Mammary microvascular endothelial cell (primary cell): ENCODE measurements around the gene ADAMTSL2. TPM values are rescaled to one million over a fixed set of nuclear protein-coding genes. Genes with fewer than 3 reads are reported as not detected.

ENCODE experiments used
- total RNA-seq: library from RNA; depleted of rRNA; stranded (reverse); fragments of >200 nt; gene quantifications from 2 replicates; pipeline ENCODE4 v1.2.3, GENCODE V29; 2015

ADAMTSL2 gene
- total RNA-seq, result not detected in 2 replicates

GRCh38 chr9:133534346-133535291 is at the start of gene ADAMTSL2:
ADAMTSL2 (plus strand) TSS chr9:133534704; CDS start chr9:133536713, 2,009 bp downstream.

DNA sequence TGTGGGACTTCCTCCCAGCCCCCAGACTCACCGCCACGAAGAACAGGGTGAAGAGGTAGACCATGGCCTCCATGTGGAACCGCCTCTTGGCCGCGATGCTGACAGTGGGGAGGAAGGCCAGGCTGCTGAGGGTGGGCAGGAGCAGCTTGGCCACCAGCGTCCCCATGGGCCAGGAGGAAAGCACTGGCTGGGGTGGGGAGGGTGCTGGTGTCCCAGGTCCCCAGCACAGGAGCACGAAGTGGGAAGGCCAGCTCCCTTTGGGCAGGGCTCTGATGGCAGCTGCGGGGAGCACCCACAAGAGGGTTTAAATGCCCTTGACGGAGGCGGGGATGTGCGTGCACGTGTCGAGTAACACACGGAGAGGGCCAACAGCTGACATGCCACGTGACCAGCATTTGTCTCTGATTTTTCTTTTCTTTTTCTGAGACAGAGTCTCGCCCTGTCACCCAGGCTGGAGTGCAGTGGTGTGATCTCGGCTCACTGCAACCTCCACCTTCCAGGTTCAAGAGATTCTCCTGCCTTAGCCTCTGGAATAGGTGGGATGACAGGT is 9.8 kb upstream of the ADAMTSL2 start, which contains the start of gene MYMK:
Gene MYMK (minus strand): TSS at position 281 of the 550 bp plus-strand sequence. CDS start 115 bp downstream, at position 166.

GRCh38 chr9:133609311-133610098 is 75.0 kb downstream of the ADAMTSL2 start, which contains the start of gene FAM163B:
FAM163B (minus strand) TSS chr9:133609389; CDS start chr9:133580223, 29,166 bp downstream.

Other genes starting within 250 kb of the ADAMTSL2 start
- 13.1 and 13.5 TPM in 2 replicates for gene SURF6, start 198.5 kb upstream of the ADAMTSL2 start, total RNA-seq
- gene MED22, start 186.6 kb upstream of the ADAMTSL2 start, total RNA-seq, result 18.1 and 19.2 TPM in 2 replicates
- gene RPL7A, start 186.5 kb upstream of the ADAMTSL2 start, total RNA-seq, result 2,602 and 2,758 TPM in 2 replicates
- 33.4 and 35.7 TPM in 2 replicates for gene SURF1, start 178.2 kb upstream of the ADAMTSL2 start, total RNA-seq
- gene SURF2, start 178.2 kb upstream of the ADAMTSL2 start, total RNA-seq, result 11.5 and 17.1 TPM in 2 replicates
- 200 and 222 TPM in 2 replicates for gene SURF4, start 158.6 kb upstream of the ADAMTSL2 start, total RNA-seq
- 0.49 TPM in 1 of 2 replicates, not detected in the other for gene STKLD1, start 158.3 kb upstream of the ADAMTSL2 start, total RNA-seq
- 21.1 and 23.7 TPM in 2 replicates for gene REXO4, start 116.7 kb upstream of the ADAMTSL2 start, total RNA-seq
- gene ADAMTS13, start 112.3 kb upstream of the ADAMTSL2 start, total RNA-seq, result 0.20 and 0.59 TPM in 2 replicates
- gene CACFD1, start 74.7 kb upstream of the ADAMTSL2 start, total RNA-seq, result 2.2 and 5.0 TPM in 2 replicates
- 57.0 and 62.3 TPM in 2 replicates for gene SLC2A6, start 55.6 kb upstream of the ADAMTSL2 start, total RNA-seq
- not detected in 2 replicates for gene MYMK, start 9.7 kb upstream of the ADAMTSL2 start, total RNA-seq
- gene FAM163B, start 74.7 kb downstream of the ADAMTSL2 start, total RNA-seq, result not detected in 2 replicates
- gene DBH, start 101.7 kb downstream of the ADAMTSL2 start, total RNA-seq, result not detected in 2 replicates
- not detected in 2 replicates for gene SARDH, start 203.6 kb downstream of the ADAMTSL2 start, total RNA-seq